MM.1S (cell line): Measurements from ENCODE around the gene ZNF431.

ENCODE experiments used
- EZH2 ChIP-seq: fragments of 300-600 bp; sonication (generic); optimal IDR thresholded peaks from 2 replicates; pipeline ENCODE3; 2017; ENCODE audit warnings: low read depth, mild to moderate bottlenecking, antibody characterized with exemption, low read length, mixed read lengths
- EZH2phosphoT487 ChIP-seq: fragments of 300-600 bp; sonication (generic); IDR thresholded peaks from 2 replicates; pipeline ENCODE4 v1.6.1; 2018; ENCODE audit warnings: antibody characterized with exemption, low read length
- TF ChIP-seq, protein P1 (sequence below): fragments of 300-600 bp; sonication (generic); IDR thresholded peaks from 2 replicates; pipeline ENCODE4 v1.5.1; 2016; ENCODE audit warnings: antibody characterized with exemption, low read length, mixed read lengths

DNA sequence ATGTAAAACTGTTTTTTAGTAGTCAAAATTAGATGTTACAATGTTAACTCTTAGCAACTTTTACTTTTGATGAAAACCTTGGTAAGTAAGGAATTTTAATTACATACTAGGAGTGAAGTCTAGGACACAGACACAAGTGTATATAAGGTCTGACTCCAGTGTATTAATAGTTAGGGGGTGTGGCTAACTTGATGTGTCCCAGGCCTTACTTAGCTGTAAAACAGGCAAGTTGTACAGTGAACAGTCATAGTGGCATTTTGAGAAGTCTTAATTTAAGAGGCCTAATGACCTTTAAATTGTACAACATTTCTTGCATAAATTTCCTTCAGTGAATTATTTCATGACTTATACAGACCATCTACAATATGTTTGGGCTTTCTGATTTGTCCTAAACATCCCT is 6.8 kb downstream of the ZNF431 start:
- TF ChIP-seq, protein P1, sequence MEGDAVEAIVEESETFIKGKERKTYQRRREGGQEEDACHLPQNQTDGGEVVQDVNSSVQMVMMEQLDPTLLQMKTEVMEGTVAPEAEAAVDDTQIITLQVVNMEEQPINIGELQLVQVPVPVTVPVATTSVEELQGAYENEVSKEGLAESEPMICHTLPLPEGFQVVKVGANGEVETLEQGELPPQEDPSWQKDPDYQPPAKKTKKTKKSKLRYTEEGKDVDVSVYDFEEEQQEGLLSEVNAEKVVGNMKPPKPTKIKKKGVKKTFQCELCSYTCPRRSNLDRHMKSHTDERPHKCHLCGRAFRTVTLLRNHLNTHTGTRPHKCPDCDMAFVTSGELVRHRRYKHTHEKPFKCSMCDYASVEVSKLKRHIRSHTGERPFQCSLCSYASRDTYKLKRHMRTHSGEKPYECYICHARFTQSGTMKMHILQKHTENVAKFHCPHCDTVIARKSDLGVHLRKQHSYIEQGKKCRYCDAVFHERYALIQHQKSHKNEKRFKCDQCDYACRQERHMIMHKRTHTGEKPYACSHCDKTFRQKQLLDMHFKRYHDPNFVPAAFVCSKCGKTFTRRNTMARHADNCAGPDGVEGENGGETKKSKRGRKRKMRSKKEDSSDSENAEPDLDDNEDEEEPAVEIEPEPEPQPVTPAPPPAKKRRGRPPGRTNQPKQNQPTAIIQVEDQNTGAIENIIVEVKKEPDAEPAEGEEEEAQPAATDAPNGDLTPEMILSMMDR: no peak
- no peak for TF ChIP-seq EZH2phosphoT487
- TF ChIP-seq EZH2: no peak
